ENCODE results near the gene PPFIA2.

DNA sequence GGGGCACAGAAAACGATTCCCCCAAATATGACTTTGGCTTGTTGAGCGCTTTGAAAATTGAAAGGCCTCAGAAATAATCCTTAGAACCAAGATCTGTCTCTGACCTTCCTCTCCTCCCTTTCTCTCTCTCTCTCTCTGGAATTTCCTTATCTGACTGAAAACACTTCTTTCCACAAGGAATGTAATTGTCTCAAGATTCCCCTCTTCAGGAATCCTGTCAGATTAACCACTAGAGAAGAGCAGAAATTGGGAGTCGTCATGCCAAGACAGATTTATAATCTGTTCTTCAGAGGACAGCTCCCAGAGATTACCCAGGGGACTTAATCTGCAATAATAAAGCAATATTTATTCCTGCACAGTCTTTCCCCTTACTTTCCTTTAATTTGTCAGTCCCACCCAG is 363.7 kb downstream of the PPFIA2 start:
- TF ChIP-seq, protein P1, sequence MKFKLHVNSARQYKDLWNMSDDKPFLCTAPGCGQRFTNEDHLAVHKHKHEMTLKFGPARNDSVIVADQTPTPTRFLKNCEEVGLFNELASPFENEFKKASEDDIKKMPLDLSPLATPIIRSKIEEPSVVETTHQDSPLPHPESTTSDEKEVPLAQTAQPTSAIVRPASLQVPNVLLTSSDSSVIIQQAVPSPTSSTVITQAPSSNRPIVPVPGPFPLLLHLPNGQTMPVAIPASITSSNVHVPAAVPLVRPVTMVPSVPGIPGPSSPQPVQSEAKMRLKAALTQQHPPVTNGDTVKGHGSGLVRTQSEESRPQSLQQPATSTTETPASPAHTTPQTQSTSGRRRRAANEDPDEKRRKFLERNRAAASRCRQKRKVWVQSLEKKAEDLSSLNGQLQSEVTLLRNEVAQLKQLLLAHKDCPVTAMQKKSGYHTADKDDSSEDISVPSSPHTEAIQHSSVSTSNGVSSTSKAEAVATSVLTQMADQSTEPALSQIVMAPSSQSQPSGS (CRISPR knock-in tag; IDR thresholded peaks at IDR 0.05; ENCODE audit: borderline replicate concordance, low read depth), result no peak
- TF ChIP-seq USF2 (CRISPR knock-in tag; IDR thresholded peaks at IDR 0.05) (no peak), CTCF (IDR thresholded peaks at IDR 0.05) (no peak), FOXP1 (CRISPR knock-in tag; IDR thresholded peaks at IDR 0.05; ENCODE audit: borderline replicate concordance) (no peak), MYBL2 (CRISPR knock-in tag; IDR thresholded peaks at IDR 0.05) (no peak), PREB (CRISPR knock-in tag; IDR thresholded peaks at IDR 0.05; ENCODE audit: borderline replicate concordance) (no peak), NFYB (CRISPR knock-in tag; conservative IDR thresholded peaks at IDR 0.05; ENCODE audit: low read depth) (no peak), ESRRA (CRISPR knock-in tag; IDR thresholded peaks at IDR 0.05; ENCODE audit: borderline replicate concordance) (no peak), NR3C1 (CRISPR knock-in tag; conservative IDR thresholded peaks at IDR 0.05; ENCODE audit: low read depth) (no peak), ZNF317 (CRISPR knock-in tag; IDR thresholded peaks at IDR 0.05; ENCODE audit: borderline replicate concordance, low read depth) (no peak), JUN (CRISPR knock-in tag; IDR thresholded peaks at IDR 0.05) (no peak), ZNF121 (CRISPR knock-in tag; IDR thresholded peaks at IDR 0.05) (no peak)
- TF ChIP-seq, protein P2, sequence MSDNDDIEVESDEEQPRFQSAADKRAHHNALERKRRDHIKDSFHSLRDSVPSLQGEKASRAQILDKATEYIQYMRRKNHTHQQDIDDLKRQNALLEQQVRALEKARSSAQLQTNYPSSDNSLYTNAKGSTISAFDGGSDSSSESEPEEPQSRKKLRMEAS (CRISPR knock-in tag; IDR thresholded peaks at IDR 0.05), result no peak
- TF ChIP-seq, protein P3, sequence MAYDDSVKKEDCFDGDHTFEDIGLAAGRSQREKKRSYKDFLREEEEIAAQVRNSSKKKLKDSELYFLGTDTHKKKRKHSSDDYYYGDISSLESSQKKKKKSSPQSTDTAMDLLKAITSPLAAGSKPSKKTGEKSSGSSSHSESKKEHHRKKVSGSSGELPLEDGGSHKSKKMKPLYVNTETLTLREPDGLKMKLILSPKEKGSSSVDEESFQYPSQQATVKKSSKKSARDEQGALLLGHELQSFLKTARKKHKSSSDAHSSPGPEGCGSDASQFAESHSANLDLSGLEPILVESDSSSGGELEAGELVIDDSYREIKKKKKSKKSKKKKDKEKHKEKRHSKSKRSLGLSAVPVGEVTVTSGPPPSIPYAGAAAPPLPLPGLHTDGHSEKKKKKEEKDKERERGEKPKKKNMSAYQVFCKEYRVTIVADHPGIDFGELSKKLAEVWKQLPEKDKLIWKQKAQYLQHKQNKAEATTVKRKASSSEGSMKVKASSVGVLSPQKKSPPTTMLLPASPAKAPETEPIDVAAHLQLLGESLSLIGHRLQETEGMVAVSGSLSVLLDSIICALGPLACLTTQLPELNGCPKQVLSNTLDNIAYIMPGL (CRISPR knock-in tag; IDR thresholded peaks at IDR 0.05), result no peak

Measured in WTC11 (cell line).